ENCODE data around the gene RAB7B. TPM values are rescaled to one million over a fixed set of nuclear protein-coding genes. Genes with fewer than 3 reads are reported as not detected.

The RAB7B gene
- total and polyA plus RNA-seq, 2 of the 4 experiments (the other 2 are of a cell fraction): 9.1 to 14.7 TPM

DNA sequence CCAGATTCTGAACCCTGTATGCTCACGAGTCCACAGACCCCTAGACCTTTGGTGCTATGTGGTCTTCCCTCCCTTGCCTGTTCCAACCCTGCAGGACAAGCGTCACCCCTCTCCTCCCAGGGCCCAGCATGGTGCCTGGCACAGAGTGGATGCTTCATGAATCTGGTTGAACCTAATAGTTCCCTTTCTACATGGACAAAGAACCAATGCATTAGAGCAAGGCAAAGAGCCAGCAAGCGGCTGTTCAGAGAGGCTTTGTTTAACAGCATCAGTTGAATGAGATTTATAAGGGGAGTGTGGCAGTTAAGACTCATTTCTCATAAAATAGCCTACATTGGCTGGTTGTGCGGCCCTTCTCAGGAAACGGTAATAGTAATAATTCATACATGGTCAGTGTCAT, 74.9 kb downstream of the RAB7B start:
- Histone ChIP-seq H4K91ac (ENCODE audit: insufficient read depth, low read depth, low read length) (no peak overlapping the region), H4K5ac (ENCODE audit: low read depth, low read length) (no peak overlapping the region), H3K4me3 (ENCODE audit: insufficient read depth, low read depth, low read length) (no peak overlapping the region), H3K4me1 (ENCODE audit: control insufficient read depth, insufficient read depth, low read length) (no peaks in the 10 kb centered on the region), H3K27ac (ENCODE audit: insufficient read depth, low read length) (no peak overlapping the region), H3K36me3 (ENCODE audit: control insufficient read depth, insufficient read depth, low read length) (no peaks in the 10 kb centered on the region), H3K4ac (ENCODE audit: low read depth, low read length) (no peak overlapping the region), H3K56ac (ENCODE audit: extremely low read depth, insufficient read depth, low read length) (no peak overlapping the region), H2AK5ac (ENCODE audit: low read depth, low read length) (no peak overlapping the region), H4K20me1 (ENCODE audit: insufficient read depth, low read length) (no peaks in the 10 kb centered on the region), H3K27me3 (ENCODE audit: control insufficient read depth, insufficient read depth, low read length) (peaks cover 43% of the 10 kb centered on the region), H2AFZ (replicated peaks; ENCODE audit: low read length, poor library complexity) (no peak overlapping the region), H2BK120ac (ENCODE audit: low read depth, low read length) (no peak overlapping the region), H3K18ac (ENCODE audit: low read depth, low read length) (no peak overlapping the region), H2BK20ac (ENCODE audit: low read depth, low read length) (no peak overlapping the region), H4K8ac (ENCODE audit: low read depth in 2 of 2, low read length in 2 of 2) (no peak overlapping the region), H3K9ac (ENCODE audit: low read depth, low read length) (no peak overlapping the region), H3K9me3 (ENCODE audit: control insufficient read depth, insufficient read depth, low read length) (no peaks in the 10 kb centered on the region), H3K79me1 (ENCODE audit: low read depth in 1 of 2, low read length in 2 of 2) (no peaks in the 10 kb centered on the region), H2AK9ac (replicated peaks; ENCODE audit: low read depth, low read length, poor library complexity) (no peak overlapping the region), H3K14ac (replicated peaks; ENCODE audit: low read depth, low read length) (no peak overlapping the region), H3K4me2 (ENCODE audit: low read depth, low read length) (no peak overlapping the region), H3K23ac (ENCODE audit: low read depth, low read length) (no peak overlapping the region), H2BK15ac (ENCODE audit: low read depth, low read length) (no peak overlapping the region), H3K9me1 (ENCODE audit: insufficient read depth, low read length) (peaks cover 2% of the 10 kb centered on the region; the same call in 1 of the 2 replicates), H2BK5ac (ENCODE audit: low read depth, low read length, poor library complexity, severe bottlenecking) (no peak overlapping the region)
- CTCF ChIA-PET: no interaction called here
- no peak for TF ChIP-seq POLR2A (IDR thresholded peaks at IDR 0.05; ENCODE audit: low read depth, low read length)
- no peak for TF ChIP-seq CTCF (conservative IDR thresholded peaks at IDR 0.05; ENCODE audit: low read depth, low read length)
- TF ChIP-seq RAD21 (IDR thresholded peaks at IDR 0.05; ENCODE audit: low read length): no peak
- TF ChIP-seq MAZ (IDR thresholded peaks at IDR 0.05; ENCODE audit: borderline replicate concordance, low read depth, low read length): no peak
- no peak for TF ChIP-seq SMC3 (IDR thresholded peaks at IDR 0.05; ENCODE audit: low read depth, low read length)
- TF ChIP-seq CEBPB (IDR thresholded peaks at IDR 0.05; ENCODE audit: low read depth, low read length): no peak
- no peak for TF ChIP-seq NFE2L2 (IDR thresholded peaks at IDR 0.05; ENCODE audit: low read depth, low read length)
- no peak for TF ChIP-seq FOS (IDR thresholded peaks at IDR 0.05; ENCODE audit: low read depth, low read length)
- no peak for TF ChIP-seq RCOR1 (IDR thresholded peaks at IDR 0.05; ENCODE audit: insufficient replicate concordance, low read length)
- TF ChIP-seq MAFK (IDR thresholded peaks at IDR 0.05; ENCODE audit: low read depth, low read length): no peak
- no peak for TF ChIP-seq MXI1 (IDR thresholded peaks at IDR 0.05; ENCODE audit: borderline replicate concordance, low read depth, low read length)
- TF ChIP-seq CHD1 (IDR thresholded peaks at IDR 0.05; ENCODE audit: low read depth, low read length): no peak
- TF ChIP-seq, protein P1, sequence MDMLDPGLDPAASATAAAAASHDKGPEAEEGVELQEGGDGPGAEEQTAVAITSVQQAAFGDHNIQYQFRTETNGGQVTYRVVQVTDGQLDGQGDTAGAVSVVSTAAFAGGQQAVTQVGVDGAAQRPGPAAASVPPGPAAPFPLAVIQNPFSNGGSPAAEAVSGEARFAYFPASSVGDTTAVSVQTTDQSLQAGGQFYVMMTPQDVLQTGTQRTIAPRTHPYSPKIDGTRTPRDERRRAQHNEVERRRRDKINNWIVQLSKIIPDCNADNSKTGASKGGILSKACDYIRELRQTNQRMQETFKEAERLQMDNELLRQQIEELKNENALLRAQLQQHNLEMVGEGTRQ (IDR thresholded peaks at IDR 0.05; ENCODE audit: low read depth, low read length): no peak
- TF ChIP-seq RFX5 (IDR thresholded peaks at IDR 0.05; ENCODE audit: low read depth, low read length): no peak
- ATAC-seq (ENCODE audit: low read depth) (no peak), DNase-seq (no peak)
- WGBS, 2 experiments (ENCODE audit: extremely low coverage in 2 of 2, insufficient read length in 1 of 2): 20% methylated on average over 1 of the region's 5 CpGs; no CpG with 5 or more reads in 1 of the 2 experiments
- POLR2A ChIA-PET (ENCODE audit: unreplicated experiment): no interaction called here
- dilution Hi-C loops (cut with HindIII; ENCODE audit: low sequenced_read_pairs, unreplicated experiment) (no loop called here), intact Hi-C loops (cut with micrococcal nuclease) (no loop called here), in situ Hi-C loops (cut with MboI; ENCODE audit: low sequenced_read_pairs) (loop anchor here (5.0 kb wide), 2 partner anchors 39 to 174 kb away; no protein-coding TSS in a partner anchor)
- no TSS peak for BruUV-seq (replicated peaks)

All from IMR-90 (cell line).